ENCODE measurements around the gene SDC3. TPM values are rescaled to one million over a fixed set of nuclear protein-coding genes. Genes with fewer than 3 reads are reported as not detected.

The SDC3 gene
- total RNA-seq, 1 experiment from 2014 or later: 10.0 TPM

GRCh38 chr1:30860320-30860652 lies 48.3 kb downstream of the SDC3 start:
- no peak overlapping the region for H3K4me3 ChIP-seq (ENCODE audit: low read length)
- no peaks in the 10 kb centered on the region for H4K20me1 ChIP-seq (ENCODE audit: low read length)
- no peak overlapping the region for H3K4me2 ChIP-seq (ENCODE audit: low read length)
- no peaks in the 10 kb centered on the region for H3K9me2 ChIP-seq (replicated peaks; ENCODE audit: low read length)
- no peaks in the 10 kb centered on the region for H3K9me3 ChIP-seq (ENCODE audit: low read length)
- H3K9ac ChIP-seq (ENCODE audit: low read length): no peak overlapping the region
- ChIA-PET POLR2A (ENCODE audit: unreplicated experiment) (no interaction called here), CTCF (no interaction called here)
- ATAC-seq (no peak), DNase-seq (no peak)
- no peaks in the 10 kb centered on the region for H3K79me2 ChIP-seq (ENCODE audit: low read length)
- H3K36me3 ChIP-seq (ENCODE audit: low read depth, low read length): no peaks in the 10 kb centered on the region
- no peaks in the 10 kb centered on the region for H3F3A ChIP-seq (ENCODE audit: low read length, unreplicated experiment)
- H3K27me3 ChIP-seq (ENCODE audit: low read length): no peaks in the 10 kb centered on the region
- BruUV-seq (replicated peaks): no TSS peak
- intact Hi-C loops (cut with micrococcal nuclease): no loop called here
- TF ChIP-seq EZH2phosphoT487 (IDR thresholded peaks at IDR 0.05; ENCODE audit: borderline replicate concordance, low read length): no peak
- no peak for TF ChIP-seq EZH2 (IDR thresholded peaks at IDR 0.05; ENCODE audit: low read length, unreplicated experiment)
- TF ChIP-seq, protein P1, sequence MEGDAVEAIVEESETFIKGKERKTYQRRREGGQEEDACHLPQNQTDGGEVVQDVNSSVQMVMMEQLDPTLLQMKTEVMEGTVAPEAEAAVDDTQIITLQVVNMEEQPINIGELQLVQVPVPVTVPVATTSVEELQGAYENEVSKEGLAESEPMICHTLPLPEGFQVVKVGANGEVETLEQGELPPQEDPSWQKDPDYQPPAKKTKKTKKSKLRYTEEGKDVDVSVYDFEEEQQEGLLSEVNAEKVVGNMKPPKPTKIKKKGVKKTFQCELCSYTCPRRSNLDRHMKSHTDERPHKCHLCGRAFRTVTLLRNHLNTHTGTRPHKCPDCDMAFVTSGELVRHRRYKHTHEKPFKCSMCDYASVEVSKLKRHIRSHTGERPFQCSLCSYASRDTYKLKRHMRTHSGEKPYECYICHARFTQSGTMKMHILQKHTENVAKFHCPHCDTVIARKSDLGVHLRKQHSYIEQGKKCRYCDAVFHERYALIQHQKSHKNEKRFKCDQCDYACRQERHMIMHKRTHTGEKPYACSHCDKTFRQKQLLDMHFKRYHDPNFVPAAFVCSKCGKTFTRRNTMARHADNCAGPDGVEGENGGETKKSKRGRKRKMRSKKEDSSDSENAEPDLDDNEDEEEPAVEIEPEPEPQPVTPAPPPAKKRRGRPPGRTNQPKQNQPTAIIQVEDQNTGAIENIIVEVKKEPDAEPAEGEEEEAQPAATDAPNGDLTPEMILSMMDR (conservative IDR thresholded peaks at IDR 0.05; ENCODE audit: low read depth, low read length): no peak
- no peak overlapping the region for H3K27ac ChIP-seq (ENCODE audit: low read length)
- no peak overlapping the region for H2AFZ ChIP-seq (ENCODE audit: low read length)
- no peaks in the 10 kb centered on the region for H3K4me1 ChIP-seq (ENCODE audit: insufficient read depth, low read length)

DNA sequence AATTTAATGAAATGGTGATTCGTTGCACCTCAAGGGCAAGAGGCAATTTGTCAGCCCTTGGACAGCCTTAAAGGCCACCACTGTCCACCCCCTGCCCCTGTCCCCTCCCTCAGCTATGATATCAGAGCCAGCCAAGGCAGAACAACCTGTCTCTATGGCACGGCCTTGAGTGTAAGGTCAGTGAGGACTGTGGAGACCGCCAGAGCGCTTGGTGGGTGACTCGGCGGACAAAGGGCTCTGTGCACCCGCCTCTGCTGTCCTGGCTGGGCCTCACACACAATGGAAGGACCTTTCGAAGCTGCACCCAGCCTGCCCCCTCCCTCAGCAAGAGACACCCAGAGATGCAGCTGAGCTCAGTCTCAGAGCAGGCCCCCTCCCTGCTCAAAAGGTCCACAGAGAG lies 50.6 kb downstream of the SDC3 start:
- intact Hi-C loops (cut with micrococcal nuclease): no loop called here
- Histone ChIP-seq H3K4me2 (ENCODE audit: low read length) (no peak overlapping the region), H3K9me2 (replicated peaks; ENCODE audit: low read length) (no peaks in the 10 kb centered on the region), H3K4me3 (ENCODE audit: low read length) (no peak overlapping the region), H2AFZ (ENCODE audit: low read length) (no peak overlapping the region), H3K4me1 (ENCODE audit: insufficient read depth, low read length) (no peaks in the 10 kb centered on the region), H3K9ac (ENCODE audit: low read length) (no peak overlapping the region), H3K9me3 (ENCODE audit: low read length) (no peaks in the 10 kb centered on the region), H3F3A (ENCODE audit: low read length, unreplicated experiment) (no peaks in the 10 kb centered on the region), H3K79me2 (ENCODE audit: low read length) (no peaks in the 10 kb centered on the region), H3K27me3 (ENCODE audit: low read length) (no peaks in the 10 kb centered on the region), H3K36me3 (ENCODE audit: low read depth, low read length) (no peaks in the 10 kb centered on the region), H4K20me1 (ENCODE audit: low read length) (no peaks in the 10 kb centered on the region), H3K27ac (ENCODE audit: low read length) (no peak overlapping the region)
- no peak for DNase-seq
- TF ChIP-seq EZH2phosphoT487 (IDR thresholded peaks at IDR 0.05; ENCODE audit: borderline replicate concordance, low read length) (no peak), EZH2 (IDR thresholded peaks at IDR 0.05; ENCODE audit: low read length, unreplicated experiment) (no peak)
- TF ChIP-seq, protein P1 (conservative IDR thresholded peaks at IDR 0.05; ENCODE audit: low read depth, low read length): no peak
- BruUV-seq (replicated peaks): no TSS peak
- no peak for ATAC-seq
- ChIA-PET POLR2A (ENCODE audit: unreplicated experiment) (no interaction called here), CTCF (no interaction called here)

- Histone ChIP-seq H2AFZ (ENCODE audit: low read length) (no peak overlapping the region), H4K20me1 (ENCODE audit: low read length) (no peaks in the 10 kb centered on the region), H3K4me2 (ENCODE audit: low read length) (no peak overlapping the region), H3K79me2 (ENCODE audit: low read length) (no peaks in the 10 kb centered on the region), H3K4me1 (ENCODE audit: insufficient read depth, low read length) (no peaks in the 10 kb centered on the region), H3F3A (ENCODE audit: low read length, unreplicated experiment) (no peaks in the 10 kb centered on the region), H3K36me3 (ENCODE audit: low read depth, low read length) (no peaks in the 10 kb centered on the region), H3K9ac (ENCODE audit: low read length) (no peak overlapping the region), H3K9me3 (ENCODE audit: low read length) (no peaks in the 10 kb centered on the region), H3K9me2 (replicated peaks; ENCODE audit: low read length) (no peaks in the 10 kb centered on the region), H3K4me3 (ENCODE audit: low read length) (no peak overlapping the region), H3K27me3 (ENCODE audit: low read length) (no peaks in the 10 kb centered on the region), H3K27ac (ENCODE audit: low read length) (no peak overlapping the region)
- DNase-seq (no peak), ATAC-seq (no peak)
- intact Hi-C loops (cut with micrococcal nuclease): no loop called here
- ChIA-PET POLR2A (ENCODE audit: unreplicated experiment) (no interaction called here), CTCF (no interaction called here)
- TF ChIP-seq EZH2 (IDR thresholded peaks at IDR 0.05; ENCODE audit: low read length, unreplicated experiment) (no peak), EZH2phosphoT487 (IDR thresholded peaks at IDR 0.05; ENCODE audit: borderline replicate concordance, low read length) (no peak)
- TF ChIP-seq, protein P1 (conservative IDR thresholded peaks at IDR 0.05; ENCODE audit: low read depth, low read length): no peak
- BruUV-seq (replicated peaks): no TSS peak
These were observed 51.5 kb downstream of the SDC3 start for GRCh38 chr1:30857062-30857461.
